DMS114 treated with DMSO at 0.1 percent for 48 hours (cell line): ENCODE results near the gene ING3.
"Not testable (repeated sequence)": the region's sequence is repeated elsewhere in the genome, so short reads cannot be mapped to it uniquely, and the experiment has no call there.

Source experiments
- DNase-seq: peaks from one replicate; lab custom pipeline; 2025; ENCODE audit not compliant: unreplicated experiment; lab: John Stamatoyannopoulos, UW

Gene ING3

GRCh38 chr7:120949998-120950538, 509 bp upstream of the ING3 start:
- DNase-seq = no peak

- no peak for DNase-seq
Measured at GRCh38 chr7:120951309-120951699, 727 bp downstream of the ING3 start.

- DNase-seq = no peak
Measured at GRCh38 chr7:120951826-120952225, 1.2 kb downstream of the ING3 start.

- DNase-seq = no peak
Measured at GRCh38 chr7:120955577-120956149, 5.1 kb downstream of the ING3 start.

- DNase-seq = no peak
Measured at GRCh38 chr7:120959929-120960484, 9.4 kb downstream of the ING3 start.

- DNase-seq = no peak
Measured at GRCh38 chr7:120960714-120961113, 10.1 kb downstream of the ING3 start.

GRCh38 chr7:120961638-120962173, 11.1 kb downstream of the ING3 start:
- DNase-seq = no peak

GRCh38 chr7:120964088-120964487, 13.5 kb downstream of the ING3 start:
- no peak for DNase-seq

- DNase-seq = no peak
Measured at GRCh38 chr7:120966961-120967360, 16.4 kb downstream of the ING3 start.

GRCh38 chr7:120973849-120974248, 23.3 kb downstream of the ING3 start:
- DNase-seq = no peak

GRCh38 chr7:120979765-120980499, 29.4 kb downstream of the ING3 start:
- no peak for DNase-seq

- no peak for DNase-seq
Measured at GRCh38 chr7:120981117-120981516, 30.5 kb downstream of the ING3 start.

- DNase-seq = no peak
Measured at GRCh38 chr7:120981888-120982615, 31.5 kb downstream of the ING3 start.

- DNase-seq = not testable (repeated sequence)
Measured at GRCh38 chr7:120983592-120983991, 33.0 kb downstream of the ING3 start.

GRCh38 chr7:120984406-120984805, 33.8 kb downstream of the ING3 start:
- no peak for DNase-seq

GRCh38 chr7:120985130-120985758, 34.7 kb downstream of the ING3 start:
- DNase-seq = no peak

- DNase-seq = no peak
Measured at GRCh38 chr7:120985839-120986238, 35.3 kb downstream of the ING3 start.

GRCh38 chr7:120986650-120987049, 36.1 kb downstream of the ING3 start:
- no peak for DNase-seq

GRCh38 chr7:120987280-120987679, 36.7 kb downstream of the ING3 start:
- DNase-seq = no peak

GRCh38 chr7:120987683-120988590, 37.4 kb downstream of the ING3 start:
- peak; percentile 64 for DNase-seq
